GM23338 (cell line): ENCODE measurements around the gene MT1B. TPM values are rescaled to one million over a fixed set of nuclear protein-coding genes. Genes with fewer than 3 reads are reported as not detected.

ENCODE experiments used
- ATAC-seq: fragments of 200-7000 bp; cut with Tn5 transposase; 3 replicates; pipeline ENCODE4 v1.9.1; 2020
- DNase-seq: peaks from one replicate; pipeline ENCODE4 v3.0.0-alpha.2; 2015; ENCODE audit warnings: low spot score
- H2AFZ ChIP-seq: fragments of 200-600 bp; sonication (generic); 2 replicates; pipeline ENCODE4 v1.8.0; 2016; ENCODE audit warnings: antibody characterized with exemption, mild to moderate bottlenecking, moderate library complexity
- H3F3A ChIP-seq: fragments of 200-600 bp; sonication (generic); replicated peaks from 2 replicates; pipeline ENCODE4 v1.8.0; 2017; ENCODE audit warnings: antibody characterized with exemption, mixed run types, low read depth
- H3K27ac ChIP-seq: fragments of 200-600 bp; sonication (generic); 2 replicates; pipeline ENCODE4 v1.6.1; 2016; ENCODE audit warnings: low read depth
- H3K27me3 ChIP-seq: fragments of 200-600 bp; sonication (generic); 2 replicates; pipeline ENCODE4 v1.8.0; 2016; ENCODE audit warnings: mild to moderate bottlenecking, mixed run types, moderate library complexity; ENCODE audit not compliant: insufficient read depth
- H3K36me3 ChIP-seq: fragments of 200-600 bp; sonication (generic); 2 replicates; pipeline ENCODE4 v1.8.0; 2016; ENCODE audit warnings: mild to moderate bottlenecking; ENCODE audit not compliant: insufficient read depth
- H3K4me1 ChIP-seq: fragments of 200-600 bp; sonication (generic); 2 replicates; pipeline ENCODE4 v1.8.0; 2016; ENCODE audit warnings: mild to moderate bottlenecking, moderate library complexity; ENCODE audit not compliant: insufficient read depth
- H3K4me2 ChIP-seq: fragments of 200-600 bp; sonication (generic); 2 replicates; pipeline ENCODE4 v1.7.1; 2017; ENCODE audit warnings: mixed run types
- H3K4me3 ChIP-seq: fragments of 200-600 bp; sonication (generic); 2 replicates; pipeline ENCODE4 v1.6.1; 2016; ENCODE audit warnings: mixed run types
- H3K79me2 ChIP-seq: fragments of 200-600 bp; sonication (generic); replicated peaks from 2 replicates; pipeline ENCODE4 v1.8.0; 2017; ENCODE audit warnings: mild to moderate bottlenecking; ENCODE audit not compliant: insufficient read depth
- H3K9me2 ChIP-seq: fragments of 200-600 bp; sonication (generic); 2 replicates; pipeline ENCODE4 v1.8.0; 2017; ENCODE audit not compliant: insufficient read depth
- H4K20me1 ChIP-seq: fragments of 200-600 bp; sonication (generic); replicated peaks from 2 replicates; pipeline ENCODE4 v1.8.0; 2017; ENCODE audit warnings: mild to moderate bottlenecking; ENCODE audit not compliant: insufficient read depth
- H3K27ac Mint-ChIP-seq: 2 replicates; pipeline ENCODE4 v1.8.0; 2020; ENCODE audit warnings: inconsistent platforms, mild to moderate bottlenecking, moderate library complexity, mixed read lengths
- H3K27me3 Mint-ChIP-seq: 3 replicates; pipeline ENCODE4 v1.8.0; 2022; ENCODE audit warnings: low read depth, mild to moderate bottlenecking, moderate library complexity, mixed read lengths, inconsistent platforms; ENCODE audit not compliant: insufficient read depth, poor library complexity
- H3K36me3 Mint-ChIP-seq: 3 replicates; pipeline ENCODE4 v1.8.0; 2021; ENCODE audit warnings: low read depth, mild to moderate bottlenecking, inconsistent platforms, moderate library complexity, mixed read lengths
- H3K4me1 Mint-ChIP-seq: 3 replicates; pipeline ENCODE4 v1.8.0; 2020; ENCODE audit warnings: mild to moderate bottlenecking, inconsistent platforms, mixed read lengths
- H3K4me3 Mint-ChIP-seq: 3 replicates; pipeline ENCODE4 v1.8.0; 2021; ENCODE audit warnings: moderate library complexity, mild to moderate bottlenecking, inconsistent platforms, mixed read lengths
- H3K9me3 Mint-ChIP-seq: 3 replicates; pipeline ENCODE4 v1.8.0; 2020; ENCODE audit warnings: moderate library complexity, mild to moderate bottlenecking, inconsistent platforms, mixed read lengths
- CREB1 ChIP-seq: fragments of 250-450 bp; sonication (Bioruptor Pico); IDR thresholded peaks from 2 replicates; pipeline ENCODE4 v1.5.0; 2020; ENCODE audit warnings: low read depth, mild to moderate bottlenecking, moderate library complexity
- EZH2 ChIP-seq: fragments of 200-600 bp; sonication (generic); IDR thresholded peaks from one replicate; pipeline ENCODE4 v1.8.0; 2017; ENCODE audit warnings: antibody characterized with exemption, mild to moderate bottlenecking, low read depth; ENCODE audit not compliant: unreplicated experiment
- EZH2phosphoT487 ChIP-seq: fragments of 200-600 bp; sonication (generic); IDR thresholded peaks from one replicate; pipeline ENCODE4 v1.8.1; 2018; ENCODE audit warnings: antibody characterized with exemption; ENCODE audit not compliant: unreplicated experiment
- JUNB ChIP-seq: IDR thresholded peaks from one replicate; pipeline ENCODE4 v1.6.1; 2016; ENCODE audit warnings: antibody characterized with exemption; ENCODE audit not compliant: unreplicated experiment
- POLR2AphosphoS5 ChIP-seq: IDR thresholded peaks from 2 replicates; pipeline ENCODE4 v1.6.1; 2016; ENCODE audit warnings: antibody characterized with exemption, low read depth
- STAT1 ChIP-seq: IDR thresholded peaks from one replicate; pipeline ENCODE4 v1.6.1; 2016; ENCODE audit warnings: antibody characterized with exemption; ENCODE audit not compliant: unreplicated experiment
- ZNF114 ChIP-seq: fragments of 250-450 bp; sonication (Bioruptor Pico); IDR thresholded peaks from 2 replicates; pipeline ENCODE4 v1.5.0; 2020; ENCODE audit warnings: mild to moderate bottlenecking, moderate library complexity
- ZNF462 ChIP-seq: fragments of 250-450 bp; sonication (Bioruptor Pico); IDR thresholded peaks from 2 replicates; pipeline ENCODE4 v1.5.0; 2020; ENCODE audit warnings: mild to moderate bottlenecking, moderate library complexity
- polyA plus RNA-seq: library from polyadenylated mRNA; unstranded; fragments of >200 nt; fragmentation: Nextera tagmentation; extraction: Ambion mirVana; gene quantifications from 2 replicates; pipeline ENCODE4 v1.2.1, GENCODE V29; 2016
- total RNA-seq: library from RNA; depleted of rRNA; stranded (reverse); fragments of >200 nt; shearing (Covaris generic); gene quantifications from 2 replicates; pipeline ENCODE4 v1.2.3, GENCODE V29; 2014
- TF ChIP-seq, protein P1 (sequence below): IDR thresholded peaks from one replicate; pipeline ENCODE4 v1.6.1; 2018; ENCODE audit warnings: antibody characterized with exemption; ENCODE audit not compliant: unreplicated experiment
- TF ChIP-seq, protein P2 (sequence below): IDR thresholded peaks from 2 replicates; pipeline ENCODE4 v1.6.1; 2016; ENCODE audit warnings: antibody characterized with exemption
- TF ChIP-seq, protein P3 (sequence below), 2 experiments: fragments of 200-600 bp in 1 of 2; sonication (generic) in 1 of 2; conservative IDR thresholded peaks; 2 replicates each; pipeline versions ENCODE4 v1.5.1 to v1.6.1; 2016 to 2017; ENCODE audit warnings: antibody characterized with exemption in 2 of 2, low read depth in 2 of 2, mild to moderate bottlenecking in 2 of 2, moderate library complexity in 1 of 2

The MT1B gene
- total and polyA plus RNA-seq, 2 experiments from 2014 or later = not detected

DNA sequence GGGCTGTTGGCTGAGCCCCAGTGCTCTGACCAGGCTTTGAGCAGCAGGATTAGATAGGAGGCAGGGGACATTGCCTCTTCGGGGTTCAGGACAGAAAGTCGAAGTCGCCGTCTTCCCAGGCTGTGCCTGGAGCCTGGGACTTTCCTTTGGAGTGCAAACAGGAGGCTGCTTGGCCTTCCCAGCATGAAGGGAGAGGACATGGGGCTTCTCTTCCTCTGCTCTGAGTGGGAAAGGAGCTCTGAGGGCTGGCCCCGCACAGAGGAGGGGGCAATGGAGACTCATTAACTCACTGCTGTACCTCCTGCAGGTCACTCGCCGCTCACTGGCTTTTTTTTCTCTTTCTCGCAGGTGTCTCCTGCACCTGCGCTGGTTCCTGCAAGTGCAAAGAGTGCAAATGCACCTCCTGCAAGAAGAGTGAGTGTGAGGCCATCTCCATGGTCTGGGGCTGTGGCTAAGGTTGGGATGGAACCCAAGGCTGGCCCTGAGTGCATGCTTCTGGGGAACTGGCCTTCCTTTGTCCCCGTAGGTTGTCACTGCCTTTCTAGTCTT lies 6.7 kb downstream of the MT1B start:
- peaks cover 69% of the 10 kb centered on the region for H3K27me3 Mint-ChIP-seq
- Histone ChIP-seq H3K4me1 (peaks cover 21% of the 10 kb centered on the region), H4K20me1 (no peaks in the 10 kb centered on the region), H3F3A (peaks cover 1% of the 10 kb centered on the region; the same call in 1 of the 2 replicates), H3K27me3 (peaks cover 75% of the 10 kb centered on the region), H2AFZ (peak overlapping the region; percentile 80), H3K9me2 (no peaks in the 10 kb centered on the region), H3K4me3 (peak overlapping the region; percentile 82), H3K79me2 (no peaks in the 10 kb centered on the region), H3K36me3 (no peaks in the 10 kb centered on the region; the same call in 1 of the 2 replicates), H3K4me2 (peak overlapping the region; percentile 90), H3K27ac (no peak overlapping the region)
- DNase-seq (no peak), ATAC-seq (peak; percentile 17)
- H3K9me3 Mint-ChIP-seq = no peaks in the 10 kb centered on the region
- H3K4me1 Mint-ChIP-seq = peaks cover 24% of the 10 kb centered on the region
- no peak overlapping the region for H3K27ac Mint-ChIP-seq
- peak overlapping the region; percentile 90 for H3K4me3 Mint-ChIP-seq
- TF ChIP-seq, protein P1, sequence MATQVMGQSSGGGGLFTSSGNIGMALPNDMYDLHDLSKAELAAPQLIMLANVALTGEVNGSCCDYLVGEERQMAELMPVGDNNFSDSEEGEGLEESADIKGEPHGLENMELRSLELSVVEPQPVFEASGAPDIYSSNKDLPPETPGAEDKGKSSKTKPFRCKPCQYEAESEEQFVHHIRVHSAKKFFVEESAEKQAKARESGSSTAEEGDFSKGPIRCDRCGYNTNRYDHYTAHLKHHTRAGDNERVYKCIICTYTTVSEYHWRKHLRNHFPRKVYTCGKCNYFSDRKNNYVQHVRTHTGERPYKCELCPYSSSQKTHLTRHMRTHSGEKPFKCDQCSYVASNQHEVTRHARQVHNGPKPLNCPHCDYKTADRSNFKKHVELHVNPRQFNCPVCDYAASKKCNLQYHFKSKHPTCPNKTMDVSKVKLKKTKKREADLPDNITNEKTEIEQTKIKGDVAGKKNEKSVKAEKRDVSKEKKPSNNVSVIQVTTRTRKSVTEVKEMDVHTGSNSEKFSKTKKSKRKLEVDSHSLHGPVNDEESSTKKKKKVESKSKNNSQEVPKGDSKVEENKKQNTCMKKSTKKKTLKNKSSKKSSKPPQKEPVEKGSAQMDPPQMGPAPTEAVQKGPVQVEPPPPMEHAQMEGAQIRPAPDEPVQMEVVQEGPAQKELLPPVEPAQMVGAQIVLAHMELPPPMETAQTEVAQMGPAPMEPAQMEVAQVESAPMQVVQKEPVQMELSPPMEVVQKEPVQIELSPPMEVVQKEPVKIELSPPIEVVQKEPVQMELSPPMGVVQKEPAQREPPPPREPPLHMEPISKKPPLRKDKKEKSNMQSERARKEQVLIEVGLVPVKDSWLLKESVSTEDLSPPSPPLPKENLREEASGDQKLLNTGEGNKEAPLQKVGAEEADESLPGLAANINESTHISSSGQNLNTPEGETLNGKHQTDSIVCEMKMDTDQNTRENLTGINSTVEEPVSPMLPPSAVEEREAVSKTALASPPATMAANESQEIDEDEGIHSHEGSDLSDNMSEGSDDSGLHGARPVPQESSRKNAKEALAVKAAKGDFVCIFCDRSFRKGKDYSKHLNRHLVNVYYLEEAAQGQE = no peak
- no peak for TF ChIP-seq JUNB
- no peak for TF ChIP-seq EZH2phosphoT487
- no peak for TF ChIP-seq POLR2AphosphoS5
- TF ChIP-seq EZH2 = no peak
- TF ChIP-seq ZNF114 (CRISPR knock-in tag) = no peak
- TF ChIP-seq, protein P2, sequence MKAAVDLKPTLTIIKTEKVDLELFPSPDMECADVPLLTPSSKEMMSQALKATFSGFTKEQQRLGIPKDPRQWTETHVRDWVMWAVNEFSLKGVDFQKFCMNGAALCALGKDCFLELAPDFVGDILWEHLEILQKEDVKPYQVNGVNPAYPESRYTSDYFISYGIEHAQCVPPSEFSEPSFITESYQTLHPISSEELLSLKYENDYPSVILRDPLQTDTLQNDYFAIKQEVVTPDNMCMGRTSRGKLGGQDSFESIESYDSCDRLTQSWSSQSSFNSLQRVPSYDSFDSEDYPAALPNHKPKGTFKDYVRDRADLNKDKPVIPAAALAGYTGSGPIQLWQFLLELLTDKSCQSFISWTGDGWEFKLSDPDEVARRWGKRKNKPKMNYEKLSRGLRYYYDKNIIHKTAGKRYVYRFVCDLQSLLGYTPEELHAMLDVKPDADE = no peak
- TF ChIP-seq, protein P3, sequence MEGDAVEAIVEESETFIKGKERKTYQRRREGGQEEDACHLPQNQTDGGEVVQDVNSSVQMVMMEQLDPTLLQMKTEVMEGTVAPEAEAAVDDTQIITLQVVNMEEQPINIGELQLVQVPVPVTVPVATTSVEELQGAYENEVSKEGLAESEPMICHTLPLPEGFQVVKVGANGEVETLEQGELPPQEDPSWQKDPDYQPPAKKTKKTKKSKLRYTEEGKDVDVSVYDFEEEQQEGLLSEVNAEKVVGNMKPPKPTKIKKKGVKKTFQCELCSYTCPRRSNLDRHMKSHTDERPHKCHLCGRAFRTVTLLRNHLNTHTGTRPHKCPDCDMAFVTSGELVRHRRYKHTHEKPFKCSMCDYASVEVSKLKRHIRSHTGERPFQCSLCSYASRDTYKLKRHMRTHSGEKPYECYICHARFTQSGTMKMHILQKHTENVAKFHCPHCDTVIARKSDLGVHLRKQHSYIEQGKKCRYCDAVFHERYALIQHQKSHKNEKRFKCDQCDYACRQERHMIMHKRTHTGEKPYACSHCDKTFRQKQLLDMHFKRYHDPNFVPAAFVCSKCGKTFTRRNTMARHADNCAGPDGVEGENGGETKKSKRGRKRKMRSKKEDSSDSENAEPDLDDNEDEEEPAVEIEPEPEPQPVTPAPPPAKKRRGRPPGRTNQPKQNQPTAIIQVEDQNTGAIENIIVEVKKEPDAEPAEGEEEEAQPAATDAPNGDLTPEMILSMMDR (conservative IDR thresholded peaks at IDR 0.05; ENCODE audit: low read depth in 2 of 2) = no peak
- no peak for TF ChIP-seq ZNF462 (CRISPR knock-in tag)
- TF ChIP-seq STAT1 = no peak
- no peak for TF ChIP-seq CREB1 (CRISPR knock-in tag)
- H3K36me3 Mint-ChIP-seq = peaks cover 22% of the 10 kb centered on the region; the same call in 2 of the 3 replicates
